Amniotic stem cell (primary cell): ENCODE data around the gene RAMP1.
"Not testable (repeated sequence)": the region's sequence is repeated elsewhere in the genome, so short reads cannot be mapped to it uniquely, and the experiment has no call there.

Experiments used
- DNase-seq: peaks from one replicate; lab custom pipeline; 2025; lab: John Stamatoyannopoulos, UW

RAMP1 gene

DNA sequence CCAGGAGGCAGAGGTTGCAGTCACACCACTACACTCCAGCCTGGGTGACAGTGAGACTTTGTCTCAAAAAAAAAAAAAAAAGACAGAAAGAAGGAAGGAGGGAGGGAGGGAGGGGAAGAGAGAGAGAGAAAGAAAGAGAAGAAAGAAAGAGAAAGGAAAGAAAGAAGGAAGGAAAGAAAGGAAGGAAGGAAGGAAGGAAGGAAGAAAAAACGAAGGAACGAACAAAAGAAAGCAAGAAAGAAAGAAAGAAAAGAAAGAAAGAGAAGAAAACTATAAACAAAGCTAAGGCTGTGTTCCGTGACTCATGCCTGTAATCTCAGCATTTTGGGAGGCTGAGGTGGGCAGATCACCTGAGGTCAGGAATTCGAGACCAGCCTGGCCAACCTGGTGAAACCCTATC is 91.9 kb downstream of the RAMP1 start:
- DNase-seq, result not testable (repeated sequence)

DNA sequence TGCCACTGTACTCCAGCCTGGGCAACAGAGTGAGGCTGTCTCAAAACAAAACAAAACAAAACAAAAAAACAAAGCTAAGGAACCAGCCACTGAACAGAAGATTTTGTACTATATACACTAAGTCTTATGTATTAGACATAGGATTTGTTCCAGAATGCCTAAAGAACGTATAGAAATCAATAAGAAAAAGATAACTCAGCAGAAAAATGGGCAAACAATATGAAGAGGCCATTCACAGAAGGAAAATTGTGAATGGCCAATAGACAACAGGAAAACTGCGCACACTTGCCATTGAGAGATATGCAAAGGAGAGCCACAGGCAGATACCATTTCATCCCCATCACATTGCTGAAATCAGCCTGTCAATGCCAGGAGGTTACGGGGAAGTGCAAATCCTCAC is 92.5 kb downstream of the RAMP1 start:
- DNase-seq, result no peak

DNA sequence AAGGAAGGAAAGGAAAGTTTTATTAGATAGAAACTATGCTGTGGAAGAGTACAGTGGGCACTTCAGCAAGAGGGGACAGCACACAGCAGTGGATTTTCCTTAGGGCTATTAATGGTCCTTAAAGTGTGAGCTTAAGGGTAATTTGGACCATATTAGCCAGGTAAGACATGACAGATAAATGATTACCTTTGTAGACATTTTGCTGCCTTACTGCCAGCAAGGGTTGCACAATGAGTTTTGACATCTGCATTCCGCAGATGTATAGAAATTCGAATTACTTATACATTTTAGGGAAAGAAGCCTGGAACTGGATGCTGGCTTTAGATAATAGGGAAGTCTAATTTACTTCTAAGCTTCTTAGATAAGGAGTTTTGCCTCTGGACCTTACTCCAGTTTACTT is 93.4 kb downstream of the RAMP1 start:
- no peak for DNase-seq

DNA sequence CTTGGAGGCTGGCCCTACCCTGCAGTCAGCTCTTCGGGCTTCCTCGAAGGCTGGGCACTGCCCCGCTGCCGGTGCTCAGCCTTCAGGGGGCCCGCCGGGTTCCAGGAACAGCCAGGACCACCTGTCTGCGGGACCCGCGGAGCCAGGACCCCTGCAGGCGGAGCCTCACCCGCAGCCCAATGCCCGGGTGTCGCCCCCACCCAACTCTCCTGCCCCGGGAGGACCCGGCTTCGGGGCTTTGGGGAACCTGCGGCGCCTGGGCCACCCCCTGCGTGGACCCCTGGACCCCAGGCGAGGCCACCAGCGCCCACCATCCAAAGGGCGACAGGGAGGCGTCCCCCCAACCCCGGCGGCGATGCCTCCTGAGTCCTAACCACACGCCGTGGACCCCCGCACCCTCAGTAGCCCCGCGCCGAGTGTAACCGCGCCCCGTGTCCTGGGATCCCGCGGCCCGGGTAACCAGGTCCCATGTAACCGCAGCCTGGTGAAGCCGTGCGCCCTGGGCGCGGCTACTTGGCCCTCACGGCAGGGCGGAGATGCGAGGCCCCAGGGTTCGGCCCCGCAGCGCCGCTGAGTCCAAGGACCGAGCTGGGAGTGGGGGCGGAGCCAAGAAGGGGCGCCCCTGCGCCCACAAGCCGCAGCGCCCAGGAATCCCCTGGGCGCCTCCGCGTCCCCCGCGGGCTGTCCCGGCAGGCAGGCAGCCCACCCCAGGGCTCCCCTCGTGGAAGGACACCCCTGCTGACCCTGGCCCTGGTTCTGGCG is 96.4 kb downstream of the RAMP1 start:
- no peak for DNase-seq

DNA sequence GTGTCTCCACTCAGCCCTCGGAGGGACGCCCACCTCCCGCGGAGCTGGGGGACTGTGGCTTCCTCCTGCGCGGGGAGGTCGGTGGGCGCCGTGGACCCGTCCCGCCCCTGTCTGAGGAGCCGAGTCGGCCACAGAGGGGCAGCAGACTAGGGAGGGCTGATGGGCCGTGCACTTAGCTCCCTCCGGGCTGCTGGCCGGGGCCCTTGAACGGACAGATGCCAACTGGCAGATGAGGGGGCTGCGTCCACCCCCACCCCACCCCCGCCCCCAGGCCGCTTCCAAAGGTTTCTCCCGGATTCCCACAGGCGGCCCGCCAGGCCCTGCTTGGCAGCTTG is 96.9 kb downstream of the RAMP1 start:
- no peak for DNase-seq

DNA sequence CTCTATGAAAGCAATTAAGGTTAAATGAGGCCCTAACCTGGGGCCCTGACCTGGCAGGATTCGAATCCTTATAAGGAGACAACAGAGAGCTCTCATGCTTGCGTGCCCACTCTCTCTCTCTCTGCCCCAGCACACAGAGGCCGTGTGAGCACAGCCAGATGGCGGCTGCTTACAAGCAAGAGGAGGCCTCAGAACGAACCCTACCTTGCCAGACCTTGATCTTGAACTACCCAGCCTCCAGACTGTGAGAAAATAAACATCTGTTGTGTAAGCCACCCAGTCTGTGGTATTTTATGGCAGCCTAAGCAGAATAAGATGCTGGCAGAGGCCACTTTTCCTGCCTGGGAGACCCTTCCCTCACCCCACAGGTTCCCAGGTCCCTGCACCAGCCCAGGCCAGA is 102.2 kb downstream of the RAMP1 start:
- DNase-seq, result no peak
